Liver (tissue), 9 donors: ENCODE results near the gene PFDN6. TPM values are rescaled to one million over a fixed set of nuclear protein-coding genes. Genes with fewer than 3 reads are reported as not detected.

ENCODE experiments used
- DNase-seq: peaks from one replicate; pipeline ENCODE4 v3.0.0-alpha.2; 2017; ENCODE audit warnings: low spot score
- H3K27ac ChIP-seq, 2 donors: one replicate each; pipeline ENCODE4 v1.7.0; 2013; ENCODE audit warnings: inconsistent platforms in 2 of 2, low read length in 2 of 2, control low read depth in 1 of 2, low read depth in 1 of 2, mild to moderate bottlenecking in 1 of 2
- H3K27me3 ChIP-seq, 4 donors: one replicate each; pipeline versions ENCODE4 v1.6.1 to v1.7.0; 2013; ENCODE audit warnings: low read length in 3 of 4, inconsistent platforms in 1 of 4, mild to moderate bottlenecking in 1 of 4, moderate library complexity in 1 of 4; ENCODE audit not compliant: control insufficient read depth in 4 of 4, insufficient read depth in 4 of 4
- H3K36me3 ChIP-seq, 4 donors: one replicate each; pipeline versions ENCODE4 v1.6.1 to v1.7.0; 2013; ENCODE audit warnings: low read length in 3 of 4, mild to moderate bottlenecking in 3 of 4, low read depth in 1 of 4, moderate library complexity in 1 of 4; ENCODE audit not compliant: control insufficient read depth in 4 of 4, insufficient read depth in 3 of 4
- H3K4me1 ChIP-seq, 4 donors: one replicate each; pipeline versions ENCODE4 v1.6.1 to v1.7.0; 2013; ENCODE audit warnings: low read length in 3 of 4, mild to moderate bottlenecking in 3 of 4, moderate library complexity in 1 of 4; ENCODE audit not compliant: control insufficient read depth in 4 of 4, insufficient read depth in 4 of 4
- H3K4me3 ChIP-seq, 3 donors: one replicate each; pipeline versions ENCODE4 v1.6.1 to v1.7.0; 2013; ENCODE audit warnings: low read length in 3 of 3, control low read depth in 1 of 3, low read depth in 1 of 3, mild to moderate bottlenecking in 1 of 3
- H3K9ac ChIP-seq, 2 donors: one replicate each; pipeline ENCODE4 v1.7.0; 2013; ENCODE audit warnings: low read length in 2 of 2, mild to moderate bottlenecking in 2 of 2, moderate library complexity in 2 of 2, control low read depth in 1 of 2, low read depth in 1 of 2
- H3K9me3 ChIP-seq, 4 donors: one replicate each; pipeline versions ENCODE4 v1.6.1 to v1.7.0; 2013; ENCODE audit warnings: low read length in 3 of 4; ENCODE audit not compliant: control insufficient read depth in 4 of 4
- CTCF ChIP-seq: fragments of 150-350 bp; IDR thresholded peaks from 2 replicates; pipeline ENCODE4 v1.5.1; 2017; ENCODE audit warnings: improper control_type of control experiment, low read depth, low read length; ENCODE audit not compliant: missing input control
- EGR1 ChIP-seq, 2 donors: IDR thresholded peaks; 2 replicates each; pipeline ENCODE4 v1.6.1; 2016 to 2018; ENCODE audit warnings: antibody characterized with exemption in 2 of 2, low read depth in 2 of 2
- FOXA1 ChIP-seq: IDR thresholded peaks from 2 replicates; pipeline ENCODE4 v1.6.1; 2016; ENCODE audit warnings: antibody characterized with exemption
- FOXA2 ChIP-seq: IDR thresholded peaks from 2 replicates; pipeline ENCODE4 v1.6.1; 2016; ENCODE audit warnings: antibody characterized with exemption
- GABPA ChIP-seq, 2 donors: IDR thresholded peaks in 1 of 2; conservative IDR thresholded peaks in 1 of 2; 2 replicates each; pipeline ENCODE4 v1.6.1; 2016; ENCODE audit warnings: antibody characterized with exemption in 2 of 2, mild to moderate bottlenecking in 1 of 2, moderate library complexity in 1 of 2
- HNF4A ChIP-seq, 2 donors: conservative IDR thresholded peaks; 2 replicates each; pipeline ENCODE4 v1.6.1; 2016; ENCODE audit warnings: antibody characterized with exemption in 2 of 2, mild to moderate bottlenecking in 2 of 2
- HNF4G ChIP-seq: IDR thresholded peaks from 2 replicates; pipeline ENCODE4 v1.6.1; 2016; ENCODE audit warnings: antibody characterized with exemption
- JUND ChIP-seq, 2 donors: IDR thresholded peaks; 2 replicates each; pipeline ENCODE4 v1.6.1; 2016; ENCODE audit warnings: antibody characterized with exemption in 2 of 2
- MAX ChIP-seq: IDR thresholded peaks from 2 replicates; pipeline ENCODE4 v1.6.1; 2016; ENCODE audit warnings: antibody characterized with exemption
- NR2F2 ChIP-seq: IDR thresholded peaks from 2 replicates; pipeline ENCODE4 v1.6.1; 2016; ENCODE audit warnings: antibody characterized with exemption
- RAD21 ChIP-seq, 2 donors: IDR thresholded peaks; 2 replicates each; pipeline ENCODE4 v1.6.1; 2016; ENCODE audit warnings: antibody characterized with exemption in 2 of 2, mild to moderate bottlenecking in 2 of 2
- RXRA ChIP-seq, 2 donors: IDR thresholded peaks; 2 replicates each; pipeline ENCODE4 v1.6.1; 2017 to 2018; ENCODE audit warnings: antibody characterized with exemption in 2 of 2, mild to moderate bottlenecking in 1 of 2
- SP1 ChIP-seq: IDR thresholded peaks from 2 replicates; pipeline ENCODE4 v1.6.1; 2018; ENCODE audit warnings: antibody characterized with exemption, mild to moderate bottlenecking
- TAF1 ChIP-seq: conservative IDR thresholded peaks from 2 replicates; pipeline ENCODE4 v1.6.1; 2016; ENCODE audit warnings: antibody characterized with exemption, mild to moderate bottlenecking
- YY1 ChIP-seq: IDR thresholded peaks from 2 replicates; pipeline ENCODE4 v1.6.1; 2016; ENCODE audit warnings: antibody characterized with exemption, mild to moderate bottlenecking
- ZBTB33 ChIP-seq: IDR thresholded peaks from 2 replicates; pipeline ENCODE4 v1.6.1; 2016; ENCODE audit warnings: antibody characterized with exemption
- WGBS: extraction: QIAGEN DNeasy Blood & Tissue Kit; methylation state at CpG from one replicate; pipeline ENCODE4 v1.1.7; 2013; 5-methylcytosine and 5-hydroxymethylcytosine counted together
- polyA plus RNA-seq, 2 donors: library from polyadenylated mRNA; stranded (reverse) in 1 of 2; unstranded in 1 of 2; fragments of 200-250 nt in 1 of 2; fragments of >200 nt in 1 of 2; fragmentation: Nextera tagmentation in 1 of 2; extraction: Ambion mirVana in 1 of 2; gene quantifications; one replicate each; pipeline versions ENCODE4 v1.2.1 to v1.2.3, GENCODE V29; 2013 to 2015
- total RNA-seq, 2 donors: library from RNA; depleted of rRNA; stranded (reverse); fragments of >200 nt; gene quantifications; one replicate each; pipeline ENCODE4 v1.2.3, GENCODE V29; 2014
- TF ChIP-seq, protein P1 (sequence below): IDR thresholded peaks from 2 replicates; pipeline ENCODE4 v1.6.1; 2016; ENCODE audit warnings: antibody characterized with exemption
- donor health status: healthy.
- donor health status: healthy.
- donor health status: healthy.
- donor health status: healthy.
- donor health status: healthy.

Gene PFDN6
- total and polyA plus RNA-seq, 4 donors, result 6.5 to 60.1 (median 17.4) TPM

GRCh38 chr6:33330736-33331135, 41.3 kb downstream of the PFDN6 start:
- Histone ChIP-seq H3K27me3 (no peaks in the 10 kb centered on the region), H3K9ac (no peak overlapping the region), H3K4me3 (no peak overlapping the region), H3K9me3 (no peaks in the 10 kb centered on the region), H3K27ac (no peak overlapping the region), H3K36me3 (no peaks in the 10 kb centered on the region), H3K4me1 (no peaks in the 10 kb centered on the region)
- WGBS, result 84% methylated on average over 10 of the region's 10 CpGs
- TF ChIP-seq EGR1 (IDR thresholded peaks at IDR 0.05; ENCODE audit: low read depth in 2 of 2) (no peak), FOXA1 (no peak), GABPA (IDR thresholded peaks at IDR 0.05 in 1 of 2, conservative IDR thresholded peaks at IDR 0.05 in 1 of 2) (no peak)
- no peak for DNase-seq

DNA sequence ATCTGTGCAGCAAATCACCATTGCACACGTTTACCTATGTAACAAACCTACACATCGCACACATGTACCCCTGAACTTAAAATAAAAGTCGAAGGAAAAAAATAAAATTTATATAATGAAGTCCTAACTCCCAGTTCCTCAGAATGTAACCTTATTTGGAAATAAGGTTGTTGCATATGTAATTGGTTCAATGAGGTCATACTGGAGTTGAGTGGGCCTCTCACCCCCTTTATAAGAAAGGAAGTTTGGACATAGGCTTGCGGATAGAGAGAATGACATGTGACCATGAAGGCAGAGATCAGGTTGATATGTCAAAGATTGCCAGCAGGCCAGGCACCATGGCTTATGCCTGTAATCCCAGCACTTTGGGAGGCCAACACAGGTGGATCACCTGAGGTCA, 44.3 kb downstream of the PFDN6 start:
- 90% methylated on average over 4 of the region's 4 CpGs for WGBS
- Histone ChIP-seq H3K27me3 (no peaks in the 10 kb centered on the region), H3K4me3 (no peak overlapping the region), H3K36me3 (no peaks in the 10 kb centered on the region), H3K27ac (no peak overlapping the region), H3K9me3 (no peaks in the 10 kb centered on the region), H3K4me1 (no peaks in the 10 kb centered on the region), H3K9ac (no peak overlapping the region)
- no peak for TF ChIP-seq JUND (IDR thresholded peaks at IDR 0.05)
- no peak for DNase-seq

DNA sequence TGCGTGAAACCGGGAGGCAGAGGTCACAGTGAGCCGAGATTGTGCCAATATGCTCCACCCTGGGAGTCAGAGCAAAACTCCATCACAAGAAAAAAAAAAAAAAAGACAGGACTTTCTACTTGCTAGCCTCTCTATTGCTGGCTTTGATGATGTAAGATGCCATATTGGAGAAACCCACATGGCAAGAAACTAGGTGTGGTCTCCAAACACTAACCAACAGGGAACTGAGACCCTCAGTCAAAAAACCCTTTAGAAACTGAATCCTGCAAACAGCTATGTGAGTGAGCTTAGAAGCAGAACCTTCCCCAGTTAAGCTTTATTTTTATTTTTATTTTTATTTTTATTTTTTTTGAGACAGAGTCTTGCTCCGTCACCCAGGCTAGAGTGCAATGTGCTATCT, 46.5 kb downstream of the PFDN6 start:
- TF ChIP-seq NR2F2 (no peak), RAD21 (IDR thresholded peaks at IDR 0.05) (no peak), ZBTB33 (no peak), SP1 (no peak), FOXA2 (no peak), JUND (IDR thresholded peaks at IDR 0.05) (no peak), HNF4A (conservative IDR thresholded peaks at IDR 0.05) (no peak), FOXA1 (no peak), GABPA (IDR thresholded peaks at IDR 0.05 in 1 of 2, conservative IDR thresholded peaks at IDR 0.05 in 1 of 2) (no peak), RXRA (IDR thresholded peaks at IDR 0.05) (no peak), EGR1 (IDR thresholded peaks at IDR 0.05; ENCODE audit: low read depth in 2 of 2) (no peak), MAX (no peak), CTCF (no peak), TAF1 (no peak), YY1 (no peak), HNF4G (no peak)
- TF ChIP-seq, protein P1, sequence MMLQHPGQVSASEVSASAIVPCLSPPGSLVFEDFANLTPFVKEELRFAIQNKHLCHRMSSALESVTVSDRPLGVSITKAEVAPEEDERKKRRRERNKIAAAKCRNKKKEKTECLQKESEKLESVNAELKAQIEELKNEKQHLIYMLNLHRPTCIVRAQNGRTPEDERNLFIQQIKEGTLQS, result no peak
- H3K9me3 ChIP-seq, result no peaks in the 10 kb centered on the region
- WGBS, result 69% methylated on average over 4 of the region's 4 CpGs
- H3K27me3 ChIP-seq, result no peaks in the 10 kb centered on the region
- H3K4me3 ChIP-seq, result no peak overlapping the region
- H3K36me3 ChIP-seq, result no peaks in the 10 kb centered on the region
- no peaks in the 10 kb centered on the region for H3K4me1 ChIP-seq
- no peak overlapping the region for H3K9ac ChIP-seq
- DNase-seq, result no peak
- H3K27ac ChIP-seq, result no peak overlapping the region
